Suprapubic skin (tissue), 4 donors: ENCODE results near the gene PLEK.

Source experiments
- EP300 ChIP-seq: sonication (generic); formaldehyde crosslinking; IDR thresholded peaks from one replicate; pipeline ENCODE4 v1.6.1; 2017; ENCODE audit warnings: antibody characterized with exemption
- POLR2A ChIP-seq, 2 donors: fragments of 450-650 bp; IDR thresholded peaks; one replicate each; pipeline ENCODE4 v1.6.1; 2017; ENCODE audit warnings: antibody characterized with exemption in 2 of 2, mild to moderate bottlenecking in 2 of 2, moderate library complexity in 2 of 2
- POLR2AphosphoS5 ChIP-seq, 3 donors: sonication (generic); formaldehyde crosslinking; IDR thresholded peaks; one replicate each; pipeline ENCODE4 v1.6.1; 2017; ENCODE audit warnings: antibody characterized with exemption in 3 of 3
- TF ChIP-seq, protein P1 (sequence below), 2 donors: fragments of 200-600 bp in 1 of 2; fragments of 450-650 bp in 1 of 2; sonication (generic) in 1 of 2; IDR thresholded peaks; one replicate each; pipeline ENCODE4 v1.5.1; 2016 to 2019; ENCODE audit warnings: antibody characterized with exemption in 2 of 2, mild to moderate bottlenecking in 1 of 2, moderate library complexity in 1 of 2

DNA sequence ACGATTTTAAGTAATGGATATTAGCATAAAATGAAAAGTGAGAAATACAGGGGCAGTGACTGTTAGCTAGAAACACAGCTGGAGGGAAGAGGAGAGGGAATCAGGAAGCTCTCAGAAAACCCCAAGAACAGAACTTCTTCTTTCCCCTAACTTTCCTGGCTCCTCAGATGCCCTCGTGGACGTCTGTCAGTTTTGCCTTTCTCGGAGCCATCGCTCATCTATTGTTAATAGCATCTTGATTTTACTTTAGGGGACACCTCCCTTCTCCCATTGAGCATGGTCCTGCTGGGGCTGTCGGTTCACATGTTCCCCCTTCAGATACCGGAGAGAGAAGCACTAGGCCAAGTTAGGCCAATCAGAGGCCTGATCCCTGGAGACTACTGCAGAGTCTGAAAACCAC, 2.3 kb upstream of the PLEK start:
- TF ChIP-seq, protein P1, sequence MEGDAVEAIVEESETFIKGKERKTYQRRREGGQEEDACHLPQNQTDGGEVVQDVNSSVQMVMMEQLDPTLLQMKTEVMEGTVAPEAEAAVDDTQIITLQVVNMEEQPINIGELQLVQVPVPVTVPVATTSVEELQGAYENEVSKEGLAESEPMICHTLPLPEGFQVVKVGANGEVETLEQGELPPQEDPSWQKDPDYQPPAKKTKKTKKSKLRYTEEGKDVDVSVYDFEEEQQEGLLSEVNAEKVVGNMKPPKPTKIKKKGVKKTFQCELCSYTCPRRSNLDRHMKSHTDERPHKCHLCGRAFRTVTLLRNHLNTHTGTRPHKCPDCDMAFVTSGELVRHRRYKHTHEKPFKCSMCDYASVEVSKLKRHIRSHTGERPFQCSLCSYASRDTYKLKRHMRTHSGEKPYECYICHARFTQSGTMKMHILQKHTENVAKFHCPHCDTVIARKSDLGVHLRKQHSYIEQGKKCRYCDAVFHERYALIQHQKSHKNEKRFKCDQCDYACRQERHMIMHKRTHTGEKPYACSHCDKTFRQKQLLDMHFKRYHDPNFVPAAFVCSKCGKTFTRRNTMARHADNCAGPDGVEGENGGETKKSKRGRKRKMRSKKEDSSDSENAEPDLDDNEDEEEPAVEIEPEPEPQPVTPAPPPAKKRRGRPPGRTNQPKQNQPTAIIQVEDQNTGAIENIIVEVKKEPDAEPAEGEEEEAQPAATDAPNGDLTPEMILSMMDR (IDR thresholded peaks at IDR 0.05): no peak
- TF ChIP-seq POLR2A (IDR thresholded peaks at IDR 0.05): no peak
- no peak for TF ChIP-seq EP300
- TF ChIP-seq POLR2AphosphoS5 (IDR thresholded peaks at IDR 0.05): no peak
